HCT116 (cell line): ENCODE data around the gene USH1C. TPM values are rescaled to one million over a fixed set of nuclear protein-coding genes. Genes with fewer than 3 reads are reported as not detected.

Experiments
- ATAC-seq: fragments of 200-7000 bp; cut with Tn5 transposase; 2 replicates; pipeline ENCODE4 v1.9.1; 2020; ENCODE audit warnings: mild to moderate bottlenecking, moderate library complexity
- BruUV-seq: library from RNA; stranded (reverse); fragments of 400-500 nt; replicated peaks from 2 replicates; lab custom pipeline; 2021; lab: Mats Ljungman, UMichigan
- CTCF ChIA-PET: fragments of 300-600 bp; sonication (Branson Sonifier 250); formaldehyde crosslinking; loops from one replicate; lab custom pipeline; 2021; ENCODE audit warnings: antibody characterized with exemption; lab: Charles Lee
- POLR2A ChIA-PET: fragments of 300-600, 350-600 bp; sonication (Branson Sonifier 250); formaldehyde crosslinking; loops from one replicate; lab custom pipeline; 2021; ENCODE audit warnings: antibody characterized with exemption; lab: Charles Lee
- RAD21 ChIA-PET, 2 experiments: fragments of 300-600 bp; sonication (Branson Sonifier 250); formaldehyde crosslinking; loops; one replicate each; lab custom pipeline; 2023; ENCODE audit warnings: low total read pairs in 2 of 2; ENCODE audit not compliant: uncharacterized antibody in 2 of 2, unreplicated experiment in 2 of 2, low non-redundant PET in 1 of 2; lab: Charles Lee
- DNase-seq: peaks from one replicate; pipeline ENCODE4 v3.0.0-alpha.2; 2010; ENCODE audit warnings: low read depth, low spot score
- H2AFZ ChIP-seq: fragments of 200-600 bp; shearing (Covaris generic), sonication (generic); 2 replicates; pipeline ENCODE4 v1.6.1; 2017; ENCODE audit warnings: low read depth, mixed run types, mixed read lengths, antibody characterized with exemption, low read length; ENCODE audit not compliant: poor library complexity, severe bottlenecking
- H3K27ac ChIP-seq: 2 replicates; pipeline ENCODE4 v1.5.1; 2012; ENCODE audit warnings: low read depth, low read length
- H3K27me3 ChIP-seq: fragments of 200-600 bp; sonication (generic); 2 replicates; pipeline ENCODE4 v1.6.1; 2016; ENCODE audit warnings: mixed run types, low read length, mixed read lengths; ENCODE audit not compliant: insufficient read depth
- H3K36me3 ChIP-seq, 2 experiments: fragments of 200-500 bp in 1 of 2; fragments of 200-600 bp in 1 of 2; sonication (Bioruptor generic) in 1 of 2; sonication (generic) in 1 of 2; 2 replicates each; pipeline versions ENCODE4 v1.5.1 to v1.6.1; 2014 to 2016; ENCODE audit warnings: low read length in 2 of 2, inconsistent platforms in 1 of 2, mixed read lengths in 1 of 2, mixed run types in 1 of 2; ENCODE audit not compliant: insufficient read depth in 2 of 2, control insufficient read depth in 1 of 2
- H3K4me1 ChIP-seq, 2 experiments: fragments of 200-600 bp in 1 of 2; sonication (generic) in 1 of 2; 2 replicates each; pipeline versions ENCODE4 v1.5.1 to v1.6.1; 2012 to 2017; ENCODE audit warnings: low read length in 2 of 2, inconsistent platforms in 1 of 2, mild to moderate bottlenecking in 1 of 2, mixed read lengths in 1 of 2, mixed run types in 1 of 2, moderate library complexity in 1 of 2; ENCODE audit not compliant: insufficient read depth in 2 of 2, control insufficient read depth in 1 of 2
- H3K4me2 ChIP-seq: fragments of 200-600 bp; sonication (generic); 2 replicates; pipeline ENCODE4 v1.6.1; 2017; ENCODE audit warnings: mixed run types, low read length, mixed read lengths
- H3K4me3 ChIP-seq, 2 experiments: fragments of 200-600 bp in 1 of 2; sonication (generic) in 1 of 2; replicated peaks in 1 of 2; 2 replicates each; pipeline ENCODE4 v1.5.1; 2011 to 2016; ENCODE audit warnings: low read length in 2 of 2, control low read depth in 1 of 2, low read depth in 1 of 2, mild to moderate bottlenecking in 1 of 2, mixed read lengths in 1 of 2, mixed run types in 1 of 2
- H3K79me2 ChIP-seq: fragments of 200-600 bp; sonication (generic); 2 replicates; pipeline ENCODE4 v1.6.1; 2017; ENCODE audit warnings: mild to moderate bottlenecking, mixed run types, low read length, moderate library complexity, mixed read lengths; ENCODE audit not compliant: insufficient read depth
- H3K9ac ChIP-seq: fragments of 200-600 bp; sonication (generic); 2 replicates; pipeline ENCODE4 v1.6.1; 2016; ENCODE audit warnings: low read length, mixed read lengths
- H3K9me2 ChIP-seq: fragments of 200-600 bp; sonication (generic), shearing (Covaris generic); 2 replicates; pipeline ENCODE4 v1.6.1; 2017; ENCODE audit warnings: mixed run types, mild to moderate bottlenecking, moderate library complexity; ENCODE audit not compliant: insufficient read depth
- H3K9me3 ChIP-seq, 2 experiments: fragments of 200-500 bp in 1 of 2; fragments of 200-600 bp in 1 of 2; sonication (Bioruptor generic) in 1 of 2; sonication (generic) in 1 of 2; 2 replicates each; pipeline ENCODE4 v1.6.1; 2014 to 2017; ENCODE audit warnings: low read length in 2 of 2, mixed read lengths in 2 of 2, inconsistent platforms in 1 of 2, low read depth in 1 of 2, mild to moderate bottlenecking in 1 of 2, mixed run types in 1 of 2, moderate library complexity in 1 of 2; ENCODE audit not compliant: control insufficient read depth in 1 of 2, insufficient read depth in 1 of 2
- H4K20me1 ChIP-seq: fragments of 200-600 bp; sonication (generic), shearing (Covaris generic); 2 replicates; pipeline ENCODE4 v1.6.1; 2017; ENCODE audit warnings: mixed run types, mild to moderate bottlenecking, moderate library complexity; ENCODE audit not compliant: insufficient read depth
- ATF3 ChIP-seq: IDR thresholded peaks from 2 replicates; pipeline ENCODE4 v1.6.1; 2012
- CBX3 ChIP-seq: IDR thresholded peaks from 2 replicates; pipeline ENCODE4 v1.6.1; 2012; ENCODE audit warnings: low read depth
- CTCF ChIP-seq, 3 experiments: fragments of 200-600 bp in 1 of 3; sonication (generic) in 1 of 3; IDR thresholded peaks in 2 of 3; conservative IDR thresholded peaks in 1 of 3; 2 replicates each; pipeline ENCODE4 v1.5.1; 2012 to 2017; ENCODE audit warnings: low read depth in 2 of 3, low read length in 2 of 3, antibody characterized with exemption in 1 of 3, borderline replicate concordance in 1 of 3, control low read depth in 1 of 3, mild to moderate bottlenecking in 1 of 3, mixed read lengths in 1 of 3, mixed run types in 1 of 3, moderate library complexity in 1 of 3; ENCODE audit not compliant: insufficient read depth in 1 of 3
- ELF1 ChIP-seq: IDR thresholded peaks from 2 replicates; pipeline ENCODE4 v1.6.1; 2012; ENCODE audit warnings: low read depth, borderline replicate concordance
- EZH2phosphoT487 ChIP-seq: fragments of 200-600 bp; IDR thresholded peaks from 2 replicates; pipeline ENCODE4 v1.6.1; 2018; ENCODE audit warnings: antibody characterized with exemption, borderline replicate concordance
- JUND ChIP-seq: IDR thresholded peaks from 2 replicates; pipeline ENCODE4 v1.6.1; 2012
- POLR2A ChIP-seq: IDR thresholded peaks from 2 replicates; pipeline ENCODE4 v1.7.0; 2011; ENCODE audit warnings: borderline replicate concordance; ENCODE audit not compliant: insufficient read depth, insufficient read length; ENCODE audit errors: extremely low read depth
- POLR2AphosphoS5 ChIP-seq: IDR thresholded peaks from 2 replicates; pipeline ENCODE4 v1.6.1; 2011; ENCODE audit warnings: mild to moderate bottlenecking, low read depth, low read length, moderate library complexity
- RAD21 ChIP-seq: IDR thresholded peaks from 2 replicates; pipeline ENCODE4 v1.6.1; 2012; ENCODE audit warnings: low read depth, mild to moderate bottlenecking
- REST ChIP-seq: IDR thresholded peaks from 2 replicates; pipeline ENCODE4 v1.6.1; 2012; ENCODE audit warnings: low read depth
- SIN3A ChIP-seq: IDR thresholded peaks from 2 replicates; pipeline ENCODE4 v1.6.1; 2012; ENCODE audit warnings: low read depth
- TCF7L2 ChIP-seq: IDR thresholded peaks from 2 replicates; pipeline ENCODE4 v1.7.0; 2011; ENCODE audit warnings: borderline replicate concordance, inconsistent platforms; ENCODE audit not compliant: insufficient read depth, insufficient read length; ENCODE audit errors: extremely low read depth
- YY1 ChIP-seq: IDR thresholded peaks from 2 replicates; pipeline ENCODE4 v1.6.1; 2011; ENCODE audit warnings: low read length, low read depth, moderate library complexity, mild to moderate bottlenecking; ENCODE audit not compliant: insufficient replicate concordance; ENCODE audit errors: extremely low read depth
- ZBTB33 ChIP-seq: IDR thresholded peaks from 2 replicates; pipeline ENCODE4 v1.6.1; 2011; ENCODE audit warnings: mild to moderate bottlenecking, low read length, moderate library complexity; ENCODE audit not compliant: insufficient replicate concordance; ENCODE audit errors: extremely low read depth
- ZFX ChIP-seq: fragments of 450-650 bp; IDR thresholded peaks from 2 replicates; pipeline ENCODE4 v1.6.1; 2017
- ZNF274 ChIP-seq: fragments of 200-500 bp; sonication (Bioruptor generic); IDR thresholded peaks from 2 replicates; pipeline ENCODE4 v1.6.1; 2014; ENCODE audit warnings: mild to moderate bottlenecking, low read depth, low read length, inconsistent platforms
- intact Hi-C: fragments of 100-400 bp; cut with micrococcal nuclease; formaldehyde crosslinking; loops from 2 replicates; pipeline ENCODE4 v1.10.0; 2022
- total RNA-seq: library from RNA; stranded (reverse); gene quantifications from one replicate; pipeline ENCODE4 v1.2.1, GENCODE V29; 2021; ENCODE audit not compliant: unreplicated experiment

The USH1C gene
- total RNA-seq, 1 experiment from 2014 or later: 13.4 TPM

GRCh38 chr11:17483505-17483904 lies 60.7 kb downstream of the USH1C start:
- no peaks in the 10 kb centered on the region for H3K79me2 ChIP-seq
- H4K20me1 ChIP-seq: no peaks in the 10 kb centered on the region
- CTCF ChIA-PET: no interaction called here
- ATAC-seq (no peak), DNase-seq (no peak)
- no peak for TF ChIP-seq CBX3
- no peak for TF ChIP-seq EZH2phosphoT487
- no peak for TF ChIP-seq ZNF274
- no peak for TF ChIP-seq SIN3A
- no peak for TF ChIP-seq CTCF (IDR thresholded peaks at IDR 0.05 in 2 of 3, conservative IDR thresholded peaks at IDR 0.05 in 1 of 3; ENCODE audit: borderline replicate concordance in 1 of 3, insufficient read depth in 1 of 3, low read depth in 2 of 3, low read length in 2 of 3)
- no peak for TF ChIP-seq ZBTB33
- no peak for TF ChIP-seq JUND
- no peak for TF ChIP-seq REST
- TF ChIP-seq ATF3: no peak
- TF ChIP-seq ZFX: no peak
- TF ChIP-seq TCF7L2: no peak
- no peak for TF ChIP-seq ELF1
- no peak for TF ChIP-seq POLR2AphosphoS5
- no peak for TF ChIP-seq YY1
- no peak for TF ChIP-seq RAD21
- TF ChIP-seq POLR2A: no peak
- no peaks in the 10 kb centered on the region for H3K27me3 ChIP-seq
- intact Hi-C loops: no loop called here
- H3K4me3 ChIP-seq: no peak overlapping the region
- no peaks in the 10 kb centered on the region for H3K9me2 ChIP-seq
- H3K4me2 ChIP-seq: no peak overlapping the region
- POLR2A ChIA-PET: no interaction called here
- H3K9ac ChIP-seq: no peak overlapping the region
- RAD21 ChIA-PET: no interaction called here
- H3K36me3 ChIP-seq: no peaks in the 10 kb centered on the region
- H3K4me1 ChIP-seq: peaks cover 0 to 10% of the 10 kb centered on the region in 2 experiments; a peak in 2 of 4 replicates
- no peak overlapping the region for H3K27ac ChIP-seq
- no peak overlapping the region for H2AFZ ChIP-seq
- H3K9me3 ChIP-seq: no peaks in the 10 kb centered on the region
- BruUV-seq: no TSS peak
